Osteocyte (in vitro differentiated cells): ENCODE data around the gene PDE4B. TPM values are rescaled to one million over a fixed set of nuclear protein-coding genes. Genes with fewer than 3 reads are reported as not detected.

Source experiments
- DNase-seq: peaks from one replicate; pipeline ENCODE4 v3.0.0; 2021; ENCODE audit warnings: mixed read lengths; ENCODE audit not compliant: unreplicated experiment; ENCODE audit errors: extremely low spot score
- H3K27ac Mint-ChIP-seq: one replicate; pipeline ENCODE4 v1.8.0; 2021; ENCODE audit warnings: mild to moderate bottlenecking, mixed read lengths; ENCODE audit not compliant: unreplicated experiment
- H3K27me3 Mint-ChIP-seq: one replicate; pipeline ENCODE4 v1.8.0; 2021; ENCODE audit warnings: mixed read lengths; ENCODE audit not compliant: unreplicated experiment
- H3K36me3 Mint-ChIP-seq: one replicate; pipeline ENCODE4 v1.8.0; 2021; ENCODE audit warnings: mixed read lengths; ENCODE audit not compliant: unreplicated experiment
- H3K4me1 Mint-ChIP-seq: one replicate; pipeline ENCODE4 v1.8.0; 2021; ENCODE audit warnings: mixed read lengths; ENCODE audit not compliant: unreplicated experiment
- H3K4me3 Mint-ChIP-seq: one replicate; pipeline ENCODE4 v1.8.0; 2021; ENCODE audit warnings: mild to moderate bottlenecking, moderate library complexity, mixed read lengths; ENCODE audit not compliant: unreplicated experiment
- H3K9me3 Mint-ChIP-seq: one replicate; pipeline ENCODE4 v1.8.0; 2021; ENCODE audit warnings: mixed read lengths; ENCODE audit not compliant: unreplicated experiment
- total RNA-seq: library from RNA; stranded (reverse); gene quantifications from 2 replicates; pipeline ENCODE4 v1.2.1, GENCODE V29; 2021
- TF ChIP-seq, protein P1 (sequence below): fragments of 200-600 bp; sonication (generic); IDR thresholded peaks from 2 replicates; pipeline ENCODE4 v1.5.0; 2021; ENCODE audit warnings: antibody characterized with exemption, mild to moderate bottlenecking, moderate library complexity

Gene PDE4B
- total RNA-seq, 1 donor from 2014 or later: 53.1 TPM

DNA sequence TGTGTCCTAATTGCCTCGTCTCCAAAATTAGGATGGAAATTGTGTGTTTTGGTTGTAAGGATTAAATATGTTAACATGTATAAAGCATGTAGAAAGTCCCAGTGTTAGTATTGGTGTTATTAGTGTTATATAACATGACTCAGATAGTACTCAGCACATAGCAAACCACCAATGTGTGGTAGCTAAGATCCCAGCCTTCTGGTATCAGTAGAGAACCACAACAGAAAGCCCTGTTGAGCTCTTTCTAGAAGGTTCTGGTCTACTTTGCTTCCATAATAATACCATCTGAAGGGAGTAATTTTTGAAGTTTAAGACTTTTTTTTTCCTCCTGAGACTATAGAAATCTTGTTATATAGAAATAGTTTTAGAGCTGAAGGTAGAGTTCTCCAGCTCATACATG is 481.9 kb downstream of the PDE4B start:
- Mint-ChIP-seq H3K36me3 (peaks cover 2% of the 10 kb centered on the region), H3K9me3 (no peaks in the 10 kb centered on the region), H3K27me3 (no peaks in the 10 kb centered on the region), H3K27ac (no peak overlapping the region), H3K4me3 (no peak overlapping the region), H3K4me1 (peaks cover 71% of the 10 kb centered on the region)
- no peak for DNase-seq
- TF ChIP-seq, protein P1, sequence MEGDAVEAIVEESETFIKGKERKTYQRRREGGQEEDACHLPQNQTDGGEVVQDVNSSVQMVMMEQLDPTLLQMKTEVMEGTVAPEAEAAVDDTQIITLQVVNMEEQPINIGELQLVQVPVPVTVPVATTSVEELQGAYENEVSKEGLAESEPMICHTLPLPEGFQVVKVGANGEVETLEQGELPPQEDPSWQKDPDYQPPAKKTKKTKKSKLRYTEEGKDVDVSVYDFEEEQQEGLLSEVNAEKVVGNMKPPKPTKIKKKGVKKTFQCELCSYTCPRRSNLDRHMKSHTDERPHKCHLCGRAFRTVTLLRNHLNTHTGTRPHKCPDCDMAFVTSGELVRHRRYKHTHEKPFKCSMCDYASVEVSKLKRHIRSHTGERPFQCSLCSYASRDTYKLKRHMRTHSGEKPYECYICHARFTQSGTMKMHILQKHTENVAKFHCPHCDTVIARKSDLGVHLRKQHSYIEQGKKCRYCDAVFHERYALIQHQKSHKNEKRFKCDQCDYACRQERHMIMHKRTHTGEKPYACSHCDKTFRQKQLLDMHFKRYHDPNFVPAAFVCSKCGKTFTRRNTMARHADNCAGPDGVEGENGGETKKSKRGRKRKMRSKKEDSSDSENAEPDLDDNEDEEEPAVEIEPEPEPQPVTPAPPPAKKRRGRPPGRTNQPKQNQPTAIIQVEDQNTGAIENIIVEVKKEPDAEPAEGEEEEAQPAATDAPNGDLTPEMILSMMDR: no peak

DNA sequence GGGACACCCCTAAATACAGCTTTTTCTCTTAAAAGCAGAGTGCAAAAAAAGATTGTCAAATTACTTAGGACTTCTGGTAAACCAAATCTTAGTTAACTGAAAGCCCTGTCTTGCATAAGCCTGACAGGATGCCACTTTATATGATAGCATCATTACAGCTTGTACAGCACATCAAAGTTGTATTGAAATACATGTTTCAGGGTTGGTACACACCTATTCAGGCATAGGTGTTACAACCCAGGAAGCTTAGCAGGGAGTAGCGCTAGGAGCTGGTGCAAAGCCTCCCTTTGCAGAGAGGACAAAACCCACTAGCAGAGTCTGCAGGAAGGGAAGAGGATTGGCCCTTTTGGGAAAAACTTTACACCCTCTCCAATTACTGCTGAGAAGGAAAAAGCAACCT is 482.4 kb downstream of the PDE4B start:
- H3K27ac Mint-ChIP-seq: no peak overlapping the region

DNA sequence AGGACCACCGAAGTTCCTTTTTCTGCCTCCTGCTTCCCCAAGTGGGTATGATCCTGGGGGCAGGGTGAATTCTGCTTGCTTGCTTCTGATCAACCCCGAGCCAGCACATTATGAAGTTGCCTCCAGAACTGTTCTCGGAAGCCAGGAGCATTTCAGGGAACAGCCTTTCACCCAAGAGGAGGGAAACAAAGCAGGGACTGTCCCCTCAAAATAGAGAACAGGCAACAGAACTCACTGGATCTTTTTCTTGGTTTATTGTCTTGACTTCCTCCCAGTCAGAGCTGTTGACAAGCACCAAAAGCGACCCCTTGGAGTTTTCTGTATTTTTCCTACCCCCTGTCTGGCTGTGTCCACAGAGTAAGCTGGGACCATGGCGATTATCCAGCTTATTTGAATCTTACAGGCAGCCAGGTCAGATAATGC is 482.9 kb downstream of the PDE4B start:
- Mint-ChIP-seq H3K27me3 (no peaks in the 10 kb centered on the region), H3K9me3 (no peaks in the 10 kb centered on the region), H3K4me1 (peaks cover 65% of the 10 kb centered on the region), H3K36me3 (peaks cover 2% of the 10 kb centered on the region), H3K27ac (peak overlapping the region; percentile 31), H3K4me3 (no peak overlapping the region)
- TF ChIP-seq, protein P1: no peak
- DNase-seq: no peak

More for the DNA sequence above, 482.4 kb downstream of the PDE4B start:
- TF ChIP-seq, protein P1: no peak
- Mint-ChIP-seq H3K27me3 (no peaks in the 10 kb centered on the region), H3K36me3 (peaks cover 2% of the 10 kb centered on the region), H3K4me3 (no peak overlapping the region), H3K4me1 (peaks cover 67% of the 10 kb centered on the region), H3K9me3 (no peaks in the 10 kb centered on the region)
- no peak for DNase-seq

DNA sequence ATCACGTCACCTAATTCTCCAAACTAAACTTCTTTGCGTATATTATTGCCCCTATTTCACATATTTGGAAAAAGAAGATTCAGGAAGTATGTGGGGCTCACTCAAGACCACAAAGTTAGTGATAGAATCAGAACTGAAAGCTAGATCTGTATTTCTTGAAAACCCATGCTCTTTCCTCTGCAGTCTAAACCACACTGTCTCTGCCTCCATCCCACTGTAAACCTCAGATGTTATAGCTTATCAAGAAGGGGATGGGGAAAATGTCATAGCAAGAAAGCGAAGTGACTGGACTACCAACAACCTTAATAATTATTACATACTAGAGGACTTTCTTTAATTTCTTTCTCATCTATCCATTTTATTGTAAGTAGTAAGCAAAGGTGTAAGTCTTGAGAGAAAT is 483.5 kb downstream of the PDE4B start:
- Mint-ChIP-seq H3K4me3 (no peak overlapping the region), H3K4me1 (peaks cover 64% of the 10 kb centered on the region), H3K27ac (no peak overlapping the region), H3K9me3 (no peaks in the 10 kb centered on the region), H3K27me3 (no peaks in the 10 kb centered on the region), H3K36me3 (peaks cover 2% of the 10 kb centered on the region)
- DNase-seq: no peak
- TF ChIP-seq, protein P1: no peak

DNA sequence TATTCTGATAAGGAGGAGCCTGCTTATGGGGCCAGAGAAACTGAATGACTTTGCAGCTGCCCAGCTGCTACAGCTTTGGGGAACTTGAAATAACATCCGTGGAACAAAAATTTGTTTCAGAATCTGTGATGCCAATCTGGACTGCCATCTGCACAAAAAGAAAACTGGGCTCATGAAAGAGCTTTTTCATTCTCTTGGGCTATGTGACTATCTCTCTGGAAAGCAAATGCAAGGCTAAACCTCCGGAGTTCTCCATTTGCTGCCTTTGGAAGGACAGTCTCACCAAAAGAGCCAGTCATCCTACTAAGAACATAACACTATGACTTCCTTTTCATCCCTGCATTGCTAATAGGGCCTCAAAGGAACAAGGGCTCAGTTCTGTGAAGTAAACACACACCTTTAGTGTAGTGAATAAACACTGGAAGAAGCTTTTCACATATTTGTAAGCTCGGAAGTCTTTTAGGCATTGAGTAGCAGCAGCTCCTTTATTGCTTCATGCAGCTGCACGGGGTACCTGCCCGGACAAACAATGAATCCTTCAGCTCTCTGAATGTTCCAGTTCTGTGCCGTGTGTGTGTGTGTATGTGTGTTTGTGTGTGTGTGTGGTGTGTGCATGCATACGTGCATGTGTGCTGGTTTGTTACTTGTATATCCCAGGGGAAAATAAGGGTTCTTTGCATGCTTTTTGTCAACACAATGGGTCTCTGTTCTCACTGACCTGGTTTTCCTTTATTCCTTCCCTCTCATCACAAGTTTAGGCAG is 485.7 kb downstream of the PDE4B start:
- H3K9me3 Mint-ChIP-seq: no peaks in the 10 kb centered on the region
- H3K36me3 Mint-ChIP-seq: no peaks in the 10 kb centered on the region
- no peak overlapping the region for H3K27ac Mint-ChIP-seq
- H3K4me3 Mint-ChIP-seq: no peak overlapping the region
- TF ChIP-seq, protein P1: no peak
- no peaks in the 10 kb centered on the region for H3K27me3 Mint-ChIP-seq
- DNase-seq: no peak
- H3K4me1 Mint-ChIP-seq: peaks cover 61% of the 10 kb centered on the region
